HG02938 (cell line): Measurements from ENCODE around the gene YBX3.

Experiments used
- ATAC-seq: cut with Tn5 transposase; IDR thresholded peaks from one replicate; pipeline ENCODE4 v1.9.1; 2021; ENCODE audit warnings: mild to moderate bottlenecking, moderate library complexity; ENCODE audit not compliant: unreplicated experiment

The YBX3 gene

GRCh38 chr12:10672231-10672868 lies 50.8 kb downstream of the YBX3 start:
- ATAC-seq: no peak

GRCh38 chr12:10669533-10669932 lies 53.6 kb downstream of the YBX3 start:
- ATAC-seq: no peak

GRCh38 chr12:10668526-10668925 lies 54.6 kb downstream of the YBX3 start:
- ATAC-seq: no peak

- ATAC-seq: no peak
Measured at GRCh38 chr12:10667581-10667980, 55.5 kb downstream of the YBX3 start.

- no peak for ATAC-seq
Measured at GRCh38 chr12:10664499-10664898, 58.6 kb downstream of the YBX3 start.

GRCh38 chr12:10663869-10664268 lies 59.3 kb downstream of the YBX3 start:
- no peak for ATAC-seq

GRCh38 chr12:10661338-10661737 lies 61.8 kb downstream of the YBX3 start:
- ATAC-seq: no peak

GRCh38 chr12:10654003-10654402 lies 69.1 kb downstream of the YBX3 start:
- no peak for ATAC-seq

- ATAC-seq: no peak
Measured at GRCh38 chr12:10652192-10652591, 70.9 kb downstream of the YBX3 start.
